SK-N-SH (cell line): ENCODE data around the gene DNHD1. TPM values are rescaled to one million over a fixed set of nuclear protein-coding genes. Genes with fewer than 3 reads are reported as not detected.

Experiments used
- CTCF ChIA-PET: fragments of 300-600, 350-600 bp; formaldehyde crosslinking; extraction: SDS; loops from one replicate; lab custom pipeline; 2021; lab: Yijun Ruan, JAX
- POLR2A ChIA-PET: fragments of 350-600 bp; sonication (Branson Sonifier 250); formaldehyde crosslinking; extraction: SDS; loops from one replicate; lab custom pipeline; 2020; ENCODE audit warnings: antibody characterized with exemption, inconsistent platforms; lab: Yijun Ruan, JAX
- DNase-seq: peaks from one replicate; pipeline ENCODE4 v3.0.0; 2012
- H2AFZ ChIP-seq: fragments of 200-600 bp; sonication (generic); 2 replicates; pipeline ENCODE4 v1.8.1; 2016; ENCODE audit warnings: antibody characterized with exemption, mild to moderate bottlenecking, low read depth
- H3F3A ChIP-seq: fragments of 200-600 bp; sonication (generic); replicated peaks from 2 replicates; pipeline ENCODE3; 2016; ENCODE audit warnings: antibody characterized with exemption, mild to moderate bottlenecking; ENCODE audit not compliant: insufficient read depth
- H3K27ac ChIP-seq, 2 experiments: fragments of 200-500 bp in 1 of 2; fragments of 200-600 bp in 1 of 2; sonication (Bioruptor generic) in 1 of 2; sonication (generic), shearing (Covaris generic) in 1 of 2; 2 replicates each; pipeline versions ENCODE4 v1.5.1 to v1.6.1; 2014 to 2016; ENCODE audit warnings: low read depth in 2 of 2, inconsistent platforms in 1 of 2, low read length in 1 of 2, mild to moderate bottlenecking in 1 of 2, mixed read lengths in 1 of 2
- H3K27me3 ChIP-seq: fragments of 200-600 bp; sonication (generic), shearing (Covaris generic); 2 replicates; pipeline ENCODE4 v1.6.1; 2016; ENCODE audit warnings: mixed run types; ENCODE audit not compliant: insufficient read depth
- H3K36me3 ChIP-seq, 2 experiments: fragments of 200-500 bp in 1 of 2; fragments of 200-600 bp in 1 of 2; sonication (Bioruptor generic) in 1 of 2; sonication (generic) in 1 of 2; replicated peaks in 1 of 2; 2 replicates each; pipeline versions ENCODE3 to v1.5.1; 2014 to 2016; ENCODE audit warnings: low read length in 1 of 2, mild to moderate bottlenecking in 1 of 2; ENCODE audit not compliant: insufficient read depth in 2 of 2, control insufficient read depth in 1 of 2
- H3K4me1 ChIP-seq, 2 experiments: fragments of 200-500 bp in 1 of 2; fragments of 200-600 bp in 1 of 2; sonication (Bioruptor generic) in 1 of 2; sonication (generic), shearing (Covaris generic) in 1 of 2; 2 replicates each; pipeline versions ENCODE4 v1.5.1 to v1.6.1; 2014 to 2016; ENCODE audit warnings: low read depth in 1 of 2, low read length in 1 of 2, mixed run types in 1 of 2; ENCODE audit not compliant: insufficient read depth in 2 of 2, control insufficient read depth in 1 of 2
- H3K4me2 ChIP-seq: fragments of 200-600 bp; sonication (generic), shearing (Covaris generic); 2 replicates; pipeline ENCODE4 v1.6.1; 2017; ENCODE audit warnings: mixed run types
- H3K4me3 ChIP-seq, 2 experiments: fragments of 200-500 bp in 1 of 2; fragments of 200-600 bp in 1 of 2; sonication (Bioruptor generic) in 1 of 2; sonication (generic), shearing (Covaris generic) in 1 of 2; 2 replicates each; pipeline versions ENCODE4 v1.5.1 to v1.8.1; 2014 to 2016; ENCODE audit warnings: low read depth in 2 of 2, inconsistent platforms in 1 of 2, low read length in 1 of 2, mild to moderate bottlenecking in 1 of 2, mixed read lengths in 1 of 2, moderate library complexity in 1 of 2
- H3K79me2 ChIP-seq: fragments of 200-600 bp; sonication (generic); 2 replicates; pipeline ENCODE4 v1.8.1; 2017; ENCODE audit warnings: mild to moderate bottlenecking; ENCODE audit not compliant: insufficient read depth
- H3K9ac ChIP-seq: fragments of 200-600 bp; sonication (generic); 2 replicates; pipeline ENCODE4 v1.6.1; 2017; ENCODE audit warnings: mixed run types
- H3K9me2 ChIP-seq: fragments of 200-600 bp; sonication (generic); 2 replicates; pipeline ENCODE4 v1.6.1; 2017; ENCODE audit warnings: mixed run types
- H3K9me3 ChIP-seq: fragments of 200-600 bp; sonication (generic); 2 replicates; pipeline ENCODE4 v1.6.1; 2017; ENCODE audit warnings: mixed run types, mild to moderate bottlenecking, moderate library complexity
- H4K20me1 ChIP-seq: fragments of 200-600 bp; sonication (generic); 2 replicates; pipeline ENCODE4 v1.6.1; 2017; ENCODE audit warnings: mild to moderate bottlenecking, mixed run types; ENCODE audit not compliant: insufficient read depth
- ELF1 ChIP-seq: IDR thresholded peaks from 2 replicates; pipeline ENCODE4 v1.4.0; 2012
- FOSL2 ChIP-seq: IDR thresholded peaks from 2 replicates; pipeline ENCODE4 v1.4.0; 2012; ENCODE audit warnings: low read depth, mild to moderate bottlenecking, moderate library complexity, borderline replicate concordance
- FOXJ3 ChIP-seq: sonication (generic); formaldehyde crosslinking; IDR thresholded peaks from 2 replicates; pipeline ENCODE4 v1.5.1; 2020; ENCODE audit warnings: mild to moderate bottlenecking, missing genetic modification reagents
- FOXM1 ChIP-seq: IDR thresholded peaks from 2 replicates; pipeline ENCODE4 v1.4.0; 2012; ENCODE audit warnings: low read depth, mild to moderate bottlenecking
- GABPA ChIP-seq: IDR thresholded peaks from 2 replicates; pipeline ENCODE4 v1.4.0; 2012; ENCODE audit warnings: low read depth, mild to moderate bottlenecking
- GATA2 ChIP-seq: sonication (generic); formaldehyde crosslinking; IDR thresholded peaks from 2 replicates; pipeline ENCODE4 v1.5.0; 2020; ENCODE audit warnings: mild to moderate bottlenecking, missing genetic modification reagents
- IRF3 ChIP-seq: fragments of 150-350 bp; IDR thresholded peaks from 2 replicates; pipeline ENCODE4 v1.6.1; 2016; ENCODE audit warnings: mild to moderate bottlenecking, low read depth, low read length
- JUND ChIP-seq: IDR thresholded peaks from 2 replicates; pipeline ENCODE4 v1.4.0; 2012
- MAX ChIP-seq: IDR thresholded peaks from 2 replicates; pipeline ENCODE4 v1.4.0; 2012; ENCODE audit warnings: low read depth
- MEF2A ChIP-seq: IDR thresholded peaks from 2 replicates; pipeline ENCODE4 v1.4.0; 2012; ENCODE audit warnings: low read depth, borderline replicate concordance
- MXI1 ChIP-seq: IDR thresholded peaks from 2 replicates; pipeline ENCODE4 v1.6.1; 2012; ENCODE audit warnings: mild to moderate bottlenecking, low read depth, low read length, improper control_type of control experiment
- NFIC ChIP-seq: IDR thresholded peaks from 2 replicates; pipeline ENCODE4 v1.4.0; 2012; ENCODE audit warnings: borderline replicate concordance
- POLR2AphosphoS5 ChIP-seq: IDR thresholded peaks from 2 replicates; pipeline ENCODE4 v1.6.1; 2012; ENCODE audit warnings: low read depth, low read length
- RAD21 ChIP-seq: IDR thresholded peaks from 2 replicates; pipeline ENCODE4 v1.6.1; 2012; ENCODE audit warnings: mild to moderate bottlenecking, low read length
- REST ChIP-seq: IDR thresholded peaks from 2 replicates; pipeline ENCODE4 v1.6.1; 2012; ENCODE audit warnings: mild to moderate bottlenecking, low read depth, low read length, moderate library complexity
- RFX5 ChIP-seq: IDR thresholded peaks from 2 replicates; pipeline ENCODE4 v1.6.1; 2012; ENCODE audit warnings: mild to moderate bottlenecking, improper control_type of control experiment, low read length
- RXRA ChIP-seq: IDR thresholded peaks from 2 replicates; pipeline ENCODE4 v1.4.0; 2012; ENCODE audit warnings: low read depth, mild to moderate bottlenecking, borderline replicate concordance
- SMC3 ChIP-seq: IDR thresholded peaks from 2 replicates; pipeline ENCODE4 v1.6.1; 2012; ENCODE audit warnings: low read depth, low read length, improper control_type of control experiment
- TCF12 ChIP-seq: IDR thresholded peaks from 2 replicates; pipeline ENCODE4 v1.4.0; 2012
- USF2 ChIP-seq: fragments of 150-350 bp; IDR thresholded peaks from 2 replicates; pipeline ENCODE4 v1.6.1; 2017; ENCODE audit warnings: antibody characterized with exemption, low read length, low read depth, borderline replicate concordance
- YY1 ChIP-seq: IDR thresholded peaks from 2 replicates; pipeline ENCODE4 v1.4.0; 2012; ENCODE audit warnings: low read depth, mild to moderate bottlenecking
- ZBTB33 ChIP-seq: IDR thresholded peaks from 2 replicates; pipeline ENCODE4 v1.4.0; 2012; ENCODE audit warnings: low read depth, borderline replicate concordance
- WGBS: methylation state at CpG from one replicate; pipeline ENCODE4 v1.1.6; 2017; ENCODE audit warnings: low lambda C conversion rate; 5-methylcytosine and 5-hydroxymethylcytosine counted together
- polyA plus RNA-seq, 3 experiments: library from polyadenylated mRNA; depleted of rRNA; stranded (reverse); fragments of >200 nt; gene quantifications; 2 replicates each; pipeline ENCODE4 v1.2.3, GENCODE V29; 2012

DNHD1 gene
- polyA plus RNA-seq, 1 of the 3 experiments (the other 2 are of a cell fraction) = 5.3 TPM

- TF ChIP-seq GATA2 (CRISPR knock-in tag) = no peak
- TF ChIP-seq MAX = no peak
- no peak for TF ChIP-seq REST
- no peak for TF ChIP-seq JUND
- TF ChIP-seq YY1 = no peak
- TF ChIP-seq IRF3 = no peak
- TF ChIP-seq MEF2A = no peak
- TF ChIP-seq GABPA = no peak
- TF ChIP-seq POLR2AphosphoS5 = no peak
- TF ChIP-seq FOSL2 = no peak
- TF ChIP-seq MXI1 = no peak
- TF ChIP-seq ELF1 = no peak
- TF ChIP-seq RFX5 = no peak
- TF ChIP-seq RXRA = no peak
Observed at GRCh38 chr11:6567371-6567745, 70.3 kb downstream of the DNHD1 start (continued).

GRCh38 chr11:6568191-6568918 lies 71.3 kb downstream of the DNHD1 start:
- no peaks in the 10 kb centered on the region for H4K20me1 ChIP-seq
- 98% methylated on average over 4 of the region's 4 CpGs for WGBS
- no peak overlapping the region for H3K9ac ChIP-seq
- H3F3A ChIP-seq = no peaks in the 10 kb centered on the region
- POLR2A ChIA-PET = no interaction called here
- H3K9me3 ChIP-seq = no peaks in the 10 kb centered on the region
- CTCF ChIA-PET = interaction anchor here (0.9 to 1.1 kb wide), 4 partner anchors 12 to 189 kb away, joined by 3 to 4 read pairs (median 3); no protein-coding TSS in a partner anchor
- no peaks in the 10 kb centered on the region for H3K27me3 ChIP-seq
- no peaks in the 10 kb centered on the region for H3K9me2 ChIP-seq
- H3K4me1 ChIP-seq = peaks cover 4 to 11% of the 10 kb centered on the region in 2 experiments; a peak in 3 of 4 replicates
- H3K36me3 ChIP-seq = no peaks in the 10 kb centered on the region
- no peak overlapping the region for H3K4me3 ChIP-seq
- DNase-seq = no peak
- H3K79me2 ChIP-seq = no peaks in the 10 kb centered on the region
- H2AFZ ChIP-seq = no peak overlapping the region
- peak overlapping the region; percentile 8; the same call in 1 of the 2 replicates for H3K4me2 ChIP-seq
- H3K27ac ChIP-seq = no peak overlapping the region
- TF ChIP-seq NFIC = peak; percentile 97
- no peak for TF ChIP-seq FOXM1
- TF ChIP-seq TCF12 = peak; percentile 68
- no peak for TF ChIP-seq RAD21
- no peak for TF ChIP-seq SMC3
- TF ChIP-seq USF2 = no peak
- TF ChIP-seq RFX5 = no peak
- TF ChIP-seq FOXJ3 (CRISPR knock-in tag) = no peak
- no peak for TF ChIP-seq ZBTB33
- no peak for TF ChIP-seq IRF3
- TF ChIP-seq MEF2A = no peak
- no peak for TF ChIP-seq GATA2 (CRISPR knock-in tag)
- no peak for TF ChIP-seq GABPA
- peak; percentile 54 for TF ChIP-seq FOSL2
- no peak for TF ChIP-seq ELF1
